HEK293 (cell line): ENCODE measurements around the gene KSR1.
"Not testable (repeated sequence)": the region's sequence is repeated elsewhere in the genome, so short reads cannot be mapped to it uniquely, and the experiment has no call there.

Source experiments
- CTCF ChIA-PET: fragments of 350-600 bp; formaldehyde crosslinking; extraction: SDS; loops from one replicate; lab custom pipeline; 2021; ENCODE audit warnings: antibody characterized with exemption; lab: Yijun Ruan, JAX
- POLR2A ChIA-PET: fragments of 300-600 bp; formaldehyde crosslinking; extraction: SDS; loops from one replicate; lab custom pipeline; 2020; ENCODE audit warnings: antibody characterized with exemption, inconsistent platforms; lab: Yijun Ruan, JAX
- H3K27ac ChIP-seq: fragments of 200-500 bp; sonication (Bioruptor generic); 2 replicates; pipeline ENCODE4 v1.5.1; 2014; ENCODE audit warnings: low read depth, low read length, control low read depth, inconsistent platforms; ENCODE audit errors: extremely low read depth
- H3K36me3 ChIP-seq, 2 experiments: fragments of 200-500 bp in 1 of 2; sonication (Bioruptor generic) in 1 of 2; 1 replicate in 1 of 2; 2 replicates in 1 of 2; pipeline ENCODE4 v1.5.1; 2014 to 2017; ENCODE audit warnings: inconsistent platforms in 2 of 2, low read length in 2 of 2; ENCODE audit not compliant: control insufficient read depth in 2 of 2, insufficient read depth in 1 of 2
- H3K4me1 ChIP-seq: fragments of 200-500 bp; sonication (Bioruptor generic); 2 replicates; pipeline ENCODE4 v1.5.1; 2014; ENCODE audit warnings: mild to moderate bottlenecking, low read length, inconsistent platforms; ENCODE audit not compliant: control insufficient read depth, insufficient read depth
- H3K4me3 ChIP-seq: 2 replicates; pipeline ENCODE4 v1.5.1; 2011; ENCODE audit warnings: low read depth, mild to moderate bottlenecking, control low read depth, low read length, moderate library complexity
- H3K9me3 ChIP-seq: fragments of 200-500 bp; sonication (Bioruptor generic); 2 replicates; pipeline ENCODE4 v1.5.1; 2014; ENCODE audit warnings: low read depth, low read length, inconsistent platforms; ENCODE audit not compliant: control insufficient read depth, insufficient read depth
- GFI1B ChIP-seq: fragments of 450-650 bp; formaldehyde crosslinking; IDR thresholded peaks from 2 replicates; pipeline ENCODE4 v1.5.1; 2016; ENCODE audit warnings: missing biosample characterization, missing genetic modification characterization
- KLF10 ChIP-seq: fragments of 450-650 bp; IDR thresholded peaks from 2 replicates; pipeline ENCODE4 v1.5.1; 2018; ENCODE audit warnings: missing biosample characterization, mild to moderate bottlenecking, missing genetic modification characterization
- SP3 ChIP-seq: fragments of 450-650 bp; formaldehyde crosslinking; IDR thresholded peaks from 2 replicates; pipeline ENCODE4 v1.5.1; 2016; ENCODE audit warnings: missing biosample characterization, missing genetic modification characterization
- YY1 ChIP-seq: fragments of 450-650 bp; formaldehyde crosslinking; IDR thresholded peaks from 2 replicates; pipeline ENCODE4 v1.5.1; 2018; ENCODE audit warnings: missing biosample characterization, missing genetic modification characterization
- ZBTB8A ChIP-seq: fragments of 450-650 bp; formaldehyde crosslinking; IDR thresholded peaks from 2 replicates; pipeline ENCODE4 v1.5.1; 2016; ENCODE audit warnings: missing biosample characterization, missing genetic modification characterization
- ZEB2 ChIP-seq: fragments of 450-650 bp; formaldehyde crosslinking; IDR thresholded peaks from 2 replicates; pipeline ENCODE4 v1.5.1; 2016; ENCODE audit warnings: missing biosample characterization, missing genetic modification characterization
- ZNF112 ChIP-seq: fragments of 450-650 bp; formaldehyde crosslinking; IDR thresholded peaks from 2 replicates; pipeline ENCODE4 v1.5.0; 2017; ENCODE audit warnings: missing biosample characterization, missing genetic modification characterization
- ZNF146 ChIP-seq: fragments of 450-650 bp; formaldehyde crosslinking; IDR thresholded peaks from 2 replicates; pipeline ENCODE4 v1.5.1; 2016; ENCODE audit warnings: missing biosample characterization, missing genetic modification characterization
- ZNF223 ChIP-seq: fragments of 450-650 bp; formaldehyde crosslinking; IDR thresholded peaks from 2 replicates; pipeline ENCODE4 v1.5.1; 2016; ENCODE audit warnings: missing biosample characterization, missing genetic modification characterization
- ZNF248 ChIP-seq: fragments of 450-650 bp; formaldehyde crosslinking; IDR thresholded peaks from 2 replicates; pipeline ENCODE4 v1.5.1; 2017; ENCODE audit warnings: missing biosample characterization, missing genetic modification characterization
- ZNF398 ChIP-seq: fragments of 450-650 bp; formaldehyde crosslinking; IDR thresholded peaks from 2 replicates; pipeline ENCODE4 v1.5.1; 2017; ENCODE audit warnings: missing biosample characterization, missing genetic modification characterization
- ZNF433 ChIP-seq: fragments of 450-650 bp; formaldehyde crosslinking; IDR thresholded peaks from 2 replicates; pipeline ENCODE4 v1.5.1; 2016; ENCODE audit warnings: missing biosample characterization, missing genetic modification characterization, low read depth
- ZNF473 ChIP-seq: fragments of 450-650 bp; formaldehyde crosslinking; IDR thresholded peaks from 2 replicates; pipeline ENCODE4 v1.5.1; 2017; ENCODE audit warnings: missing biosample characterization, missing genetic modification characterization
- ZNF544 ChIP-seq: fragments of 450-650 bp; formaldehyde crosslinking; IDR thresholded peaks from 2 replicates; pipeline ENCODE4 v1.5.0; 2017; ENCODE audit warnings: missing biosample characterization, missing genetic modification characterization
- ZNF558 ChIP-seq: fragments of 450-650 bp; formaldehyde crosslinking; IDR thresholded peaks from 2 replicates; pipeline ENCODE4 v1.5.1; 2016; ENCODE audit warnings: missing biosample characterization, missing genetic modification characterization
- ZNF580 ChIP-seq: fragments of 450-650 bp; formaldehyde crosslinking; IDR thresholded peaks from 2 replicates; pipeline ENCODE4 v1.5.1; 2016; ENCODE audit warnings: missing biosample characterization, missing genetic modification characterization
- ZNF626 ChIP-seq: fragments of 450-650 bp; sonication (Bioruptor Pico); formaldehyde crosslinking; IDR thresholded peaks from 2 replicates; pipeline ENCODE4 v1.5.1; 2018; ENCODE audit warnings: missing biosample characterization, missing genetic modification characterization, inconsistent platforms
- ZNF658 ChIP-seq: fragments of 450-650 bp; formaldehyde crosslinking; IDR thresholded peaks from 2 replicates; pipeline ENCODE4; 2016; ENCODE audit warnings: missing biosample characterization, missing genetic modification characterization
- ZNF830 ChIP-seq: fragments of 450-650 bp; IDR thresholded peaks from 2 replicates; pipeline ENCODE4 v1.5.0; 2018; ENCODE audit warnings: missing biosample characterization, missing genetic modification characterization, low read depth, mild to moderate bottlenecking, moderate library complexity
- ZNF843 ChIP-seq: fragments of 450-650 bp; formaldehyde crosslinking; IDR thresholded peaks from 2 replicates; pipeline ENCODE4 v1.5.1; 2016; ENCODE audit warnings: missing biosample characterization, missing genetic modification characterization

Gene KSR1

GRCh38 chr17:27424516-27424915, 31.7 kb upstream of the KSR1 start:
- no peaks in the 10 kb centered on the region for H3K9me3 ChIP-seq
- TF ChIP-seq ZNF146 (no peak), SP3 (tag by site-specific recombination) (no peak), YY1 (tag by site-specific recombination) (no peak), ZBTB8A (no peak), KLF10 (tag by site-specific recombination) (no peak)
- TF ChIP-seq, all 188 proteins: peak for 0
- Histone ChIP-seq H3K36me3 (no peaks in the 10 kb centered on the region), H3K27ac (no peak overlapping the region), H3K4me3 (no peak overlapping the region), H3K4me1 (no peaks in the 10 kb centered on the region)
- ChIA-PET POLR2A (no interaction called here), CTCF (interaction anchor here (0.8 kb wide), 1 partner anchor 230 kb away, joined by 4 read pairs; no protein-coding TSS in a partner anchor)

DNA sequence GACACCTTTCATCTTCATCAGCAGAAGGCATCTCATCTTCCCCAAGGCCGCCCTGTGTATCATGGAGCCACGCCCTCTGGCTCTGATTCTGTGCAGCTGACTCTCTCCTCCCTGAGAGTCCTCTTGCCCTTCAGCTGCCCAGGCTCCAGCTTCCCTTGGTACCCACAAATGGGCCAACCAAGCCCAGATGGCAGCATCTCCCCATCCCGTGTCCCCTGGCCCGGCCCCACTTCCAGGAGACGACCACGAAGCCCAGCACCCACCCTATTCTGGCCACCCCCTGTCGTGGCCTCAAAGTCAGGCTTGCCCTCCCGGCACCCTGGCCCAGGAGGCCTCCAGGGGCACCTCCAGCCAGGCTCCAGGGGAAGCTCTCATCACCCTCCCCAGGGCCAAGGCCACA, 31.3 kb upstream of the KSR1 start:
- TF ChIP-seq ZNF398 (tag by site-specific recombination), result no peak
- TF ChIP-seq ZNF433 (tag by site-specific recombination), result no peak
- TF ChIP-seq ZNF558 (tag by site-specific recombination), result no peak
- no peak for TF ChIP-seq ZNF248 (tag by site-specific recombination)
- no peak for TF ChIP-seq ZNF658 (tag by site-specific recombination)
- no peak for TF ChIP-seq GFI1B
- Histone ChIP-seq H3K36me3 (no peaks in the 10 kb centered on the region), H3K9me3 (no peaks in the 10 kb centered on the region), H3K4me3 (no peak overlapping the region), H3K4me1 (no peaks in the 10 kb centered on the region), H3K27ac (no peak overlapping the region)
- POLR2A ChIA-PET, result no interaction called here
- CTCF ChIA-PET, result interaction anchor here (0.7 to 0.8 kb wide), 2 partner anchors 169 to 230 kb away, joined by 3 to 4 read pairs; no protein-coding TSS in a partner anchor

- POLR2A ChIA-PET, H3K9me3 ChIP-seq, H3K27ac ChIP-seq, H3K4me1 ChIP-seq, H3K36me3 ChIP-seq, H3K4me3 ChIP-seq: not testable (repeated sequence)
- CTCF ChIA-PET, result interaction anchor here (0.7 kb wide), 1 partner anchor 168 kb away, joined by 3 read pairs; no protein-coding TSS in a partner anchor
These were observed 30.7 kb upstream of the KSR1 start for GRCh38 chr17:27425571-27425970.

DNA sequence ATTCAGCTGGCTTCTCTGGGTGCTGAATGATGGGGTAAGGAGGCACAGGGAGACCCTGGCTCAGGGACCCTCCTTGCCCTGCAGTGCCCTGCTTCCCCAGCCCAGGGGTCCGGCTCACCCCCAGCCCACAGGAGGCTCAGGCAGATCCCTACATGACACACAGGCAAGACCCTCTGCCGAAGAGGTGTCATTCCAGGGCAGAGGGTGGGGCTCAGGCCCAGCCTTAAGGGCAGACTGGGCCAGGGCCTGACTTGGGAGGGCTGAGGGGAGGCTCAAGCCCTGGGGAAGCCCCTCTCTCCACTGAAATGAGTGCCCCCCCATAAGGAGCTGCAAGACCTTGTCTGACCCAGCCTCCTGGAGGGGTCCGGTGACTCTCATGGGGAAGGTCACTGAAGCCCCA, 30.3 kb upstream of the KSR1 start:
- Histone ChIP-seq H3K4me1 (no peaks in the 10 kb centered on the region), H3K36me3 (no peaks in the 10 kb centered on the region), H3K27ac (no peak overlapping the region), H3K9me3 (no peaks in the 10 kb centered on the region), H3K4me3 (no peak overlapping the region)
- no peak for TF ChIP-seq ZNF544
- no peak for TF ChIP-seq ZEB2 (tag by site-specific recombination)
- TF ChIP-seq ZNF223 (tag by site-specific recombination), result no peak
- TF ChIP-seq ZNF626 (tag by site-specific recombination), result no peak
- TF ChIP-seq ZNF112, result no peak
- no peak for TF ChIP-seq ZNF830 (tag by site-specific recombination)
- no peak for TF ChIP-seq ZNF843 (tag by site-specific recombination)
- no peak for TF ChIP-seq ZNF473 (tag by site-specific recombination)
- no peak for TF ChIP-seq ZNF580
- ChIA-PET CTCF (no interaction called here), POLR2A (no interaction called here)

GRCh38 chr17:27426471-27426870, 29.8 kb upstream of the KSR1 start:
- H3K9me3 ChIP-seq, H3K4me3 ChIP-seq, POLR2A ChIA-PET, CTCF ChIA-PET, H3K36me3 ChIP-seq, H3K27ac ChIP-seq, H3K4me1 ChIP-seq: not testable (repeated sequence)
